PC-3 (cell line): Measurements from ENCODE around the gene WNT3. TPM values are rescaled to one million over a fixed set of nuclear protein-coding genes. Genes with fewer than 3 reads are reported as not detected.

Source experiments
- ATAC-seq: fragments of 200-7000 bp; cut with Tn5 transposase; 2 replicates; pipeline ENCODE4 v1.9.1; 2020; ENCODE audit warnings: mild to moderate bottlenecking, moderate library complexity
- Bru-seq: library from RNA; stranded (reverse); fragments of 400-500 nt; gene quantifications from one replicate; lab custom pipeline; 2021; lab: Mats Ljungman, UMichigan
- BruChase-seq, 2 experiments: library from RNA; stranded (reverse); fragments of 400-500 nt; gene quantifications; one replicate each; lab custom pipeline; 2021; lab: Mats Ljungman, UMichigan
- BruUV-seq: library from RNA; stranded (reverse); fragments of 400-500 nt; replicated peaks from 2 replicates; lab custom pipeline; 2021; lab: Mats Ljungman, UMichigan
- CTCF ChIA-PET: fragments of 300-600 bp; sonication (Branson Sonifier 250); formaldehyde crosslinking; loops from one replicate; lab custom pipeline; 2022; ENCODE audit warnings: antibody characterized with exemption; lab: Charles Lee
- POLR2A ChIA-PET: fragments of 300-600 bp; sonication (Branson Sonifier 250); formaldehyde crosslinking; loops from one replicate; lab custom pipeline; 2022; ENCODE audit warnings: antibody characterized with exemption; ENCODE audit not compliant: unreplicated experiment; lab: Charles Lee
- DNase-seq: peaks from one replicate; pipeline ENCODE4 v3.0.0-alpha.2; 2015
- H2AFZ ChIP-seq: fragments of 300-600 bp; sonication (generic); 2 replicates; pipeline ENCODE4 v1.6.0; 2016; ENCODE audit warnings: antibody characterized with exemption, low read length
- H3F3A ChIP-seq: fragments of 300-600 bp; sonication (generic); one replicate; pipeline ENCODE4 v1.6.0; 2017; ENCODE audit warnings: antibody characterized with exemption, low read length, control low read depth, mild to moderate bottlenecking; ENCODE audit not compliant: unreplicated experiment
- H3K27ac ChIP-seq: fragments of 300-600 bp; sonication (generic); 2 replicates; pipeline ENCODE4 v1.5.1; 2016; ENCODE audit warnings: mild to moderate bottlenecking, low read length
- H3K27me3 ChIP-seq: fragments of 300-600 bp; sonication (generic); 2 replicates; pipeline ENCODE4 v1.6.1; 2016; ENCODE audit warnings: low read length, mixed read lengths
- H3K36me3 ChIP-seq: fragments of 300-600 bp; sonication (generic); 2 replicates; pipeline ENCODE4 v1.6.1; 2016; ENCODE audit warnings: low read depth, mixed run types, low read length, mixed read lengths
- H3K4me1 ChIP-seq: fragments of 300-600 bp; sonication (generic); 2 replicates; pipeline ENCODE4 v1.5.1; 2016; ENCODE audit warnings: low read length; ENCODE audit not compliant: insufficient read depth
- H3K4me2 ChIP-seq: fragments of 300-600 bp; sonication (generic); 2 replicates; pipeline ENCODE4 v1.6.0; 2016; ENCODE audit warnings: low read length
- H3K4me3 ChIP-seq: fragments of 300-600 bp; sonication (generic); 2 replicates; pipeline ENCODE4 v1.5.1; 2016; ENCODE audit warnings: mild to moderate bottlenecking, low read length, mixed read lengths
- H3K79me2 ChIP-seq: fragments of 300-600 bp; sonication (generic); 2 replicates; pipeline ENCODE4 v1.6.1; 2017; ENCODE audit warnings: low read length, mixed read lengths
- H3K9ac ChIP-seq: fragments of 300-600 bp; sonication (generic); 2 replicates; pipeline ENCODE4 v1.6.0; 2016; ENCODE audit warnings: mild to moderate bottlenecking, low read length
- H3K9me2 ChIP-seq: fragments of 300-600 bp; sonication (generic); replicated peaks from 2 replicates; pipeline ENCODE4 v1.6.1; 2016; ENCODE audit warnings: mixed run types, low read length, mixed read lengths
- H3K9me3 ChIP-seq: fragments of 300-600 bp; sonication (generic); 2 replicates; pipeline ENCODE4 v1.6.1; 2016; ENCODE audit warnings: low read length, mixed read lengths
- H4K20me1 ChIP-seq: fragments of 300-600 bp; sonication (generic); 2 replicates; pipeline ENCODE4 v1.6.1; 2016; ENCODE audit warnings: low read length, mixed read lengths
- EZH2 ChIP-seq: fragments of 300-600 bp; sonication (generic); IDR thresholded peaks from one replicate; pipeline ENCODE4 v1.6.1; 2017; ENCODE audit warnings: antibody characterized with exemption, mild to moderate bottlenecking, low read length; ENCODE audit not compliant: unreplicated experiment
- EZH2phosphoT487 ChIP-seq: fragments of 300-600 bp; sonication (generic); IDR thresholded peaks from 2 replicates; pipeline ENCODE4 v1.6.1; 2018; ENCODE audit warnings: mild to moderate bottlenecking, antibody characterized with exemption, low read length, borderline replicate concordance
- intact Hi-C: fragments of 100-400 bp; cut with micrococcal nuclease; formaldehyde crosslinking; loops from 2 replicates; pipeline ENCODE4 v1.9.0; 2023
- long read RNA-seq: library from polyadenylated mRNA; unstranded; transcript quantifications from one replicate; pipeline ENCODE4 v2.0.0, GENCODE V29; 2021; ENCODE audit not compliant: unreplicated experiment
- total RNA-seq: library from RNA; depleted of rRNA; stranded (reverse); fragments of >200 nt; gene quantifications from 2 replicates; pipeline ENCODE4 v1.2.3, GENCODE V29; 2014; rRNA removed
- TF ChIP-seq, protein P1 (sequence below): fragments of 300-600 bp; sonication (generic); conservative IDR thresholded peaks from 2 replicates; pipeline ENCODE4 v1.5.1; 2017; ENCODE audit warnings: antibody characterized with exemption, low read depth, mild to moderate bottlenecking, low read length

The WNT3 gene, protein sequence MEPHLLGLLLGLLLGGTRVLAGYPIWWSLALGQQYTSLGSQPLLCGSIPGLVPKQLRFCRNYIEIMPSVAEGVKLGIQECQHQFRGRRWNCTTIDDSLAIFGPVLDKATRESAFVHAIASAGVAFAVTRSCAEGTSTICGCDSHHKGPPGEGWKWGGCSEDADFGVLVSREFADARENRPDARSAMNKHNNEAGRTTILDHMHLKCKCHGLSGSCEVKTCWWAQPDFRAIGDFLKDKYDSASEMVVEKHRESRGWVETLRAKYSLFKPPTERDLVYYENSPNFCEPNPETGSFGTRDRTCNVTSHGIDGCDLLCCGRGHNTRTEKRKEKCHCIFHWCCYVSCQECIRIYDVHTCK
- total RNA-seq, result 4.9 and 5.7 TPM in 2 replicates
- Bru-seq, nascent RNA, result percentile 30 among the genes with signal in this experiment
- percentile 47 among the genes with signal in this experiment for BruChase-seq, experiment 1, labeled RNA remaining after a 6-hour chase
- percentile 36 among the genes with signal in this experiment for BruChase-seq, experiment 2, labeled RNA remaining after a 2-hour chase
- long read RNA-seq, partial matches to known transcripts, result 8 of 10 reads
- long read RNA-seq, other reads (novel, unspliced or antisense), result 2 of 10 reads

DNA sequence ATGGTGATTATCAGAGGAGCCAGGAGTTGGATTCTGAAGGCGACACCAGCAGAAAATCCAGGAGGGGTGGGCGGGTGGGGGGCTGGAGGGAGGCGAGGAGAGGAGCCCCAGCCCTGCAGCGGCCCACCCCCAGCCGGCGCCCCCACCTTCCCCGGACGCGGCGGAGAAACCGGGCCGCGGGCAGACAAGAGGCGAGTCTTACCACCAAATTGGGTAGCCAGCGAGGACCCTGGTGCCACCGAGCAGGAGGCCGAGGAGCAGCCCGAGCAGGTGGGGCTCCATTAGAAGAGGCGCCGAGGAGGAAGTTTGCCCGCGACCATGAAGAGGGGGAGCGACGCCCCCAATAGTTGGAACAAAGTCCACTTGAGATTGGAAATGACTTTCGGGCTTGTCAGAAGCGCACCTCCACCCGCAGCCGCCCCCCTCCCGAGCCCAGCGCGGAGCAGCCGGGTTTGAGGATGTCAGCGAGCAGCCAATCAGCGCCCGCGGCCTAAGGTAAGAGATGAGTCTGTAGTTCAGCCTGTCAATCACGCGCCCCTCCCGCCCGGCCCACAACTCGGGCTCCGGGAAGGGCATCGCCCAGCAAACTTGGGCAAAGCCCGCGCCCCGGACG, at the start of gene WNT3:
Gene WNT3, minus strand, starts transcription at position 377 of the 613 bp plus-strand sequence. Its CDS starts 95 bp downstream, at position 282.
- Histone ChIP-seq H3K79me2 (no peaks in the 10 kb centered on the region), H2AFZ (no peak within 1 kb of the TSS), H3K9me3 (no peaks in the 10 kb centered on the region), H3K9ac (no peak within 1 kb of the TSS), H3K27me3 (0 out of 2 replicates have a peak, but pooled peaks cover 10% of the 10 kb centered on the region), H3F3A (no peaks in the 10 kb centered on the region), H3K9me2 (no peaks in the 10 kb centered on the region), H4K20me1 (no peaks in the 10 kb centered on the region), H3K4me1 (no peaks in the 10 kb centered on the region), H3K36me3 (no peaks in the 10 kb centered on the region), H3K4me3 (no peak within 1 kb of the TSS), H3K27ac (no peak within 1 kb of the TSS), H3K4me2 (no peak within 1 kb of the TSS)
- intact Hi-C loops, result no loop called here
- TF ChIP-seq EZH2, result no peak
- no TSS peak for BruUV-seq
- DNase-seq (no peak), ATAC-seq (no peak)
- ChIA-PET CTCF (no interaction called here), POLR2A (no interaction called here)

GRCh38 chr17:46866747-46867146, 48.3 kb upstream of the WNT3 start:
- no peaks in the 10 kb centered on the region for H3K9me2 ChIP-seq
- peaks cover 14% of the 10 kb centered on the region; the same call in 1 of the 2 replicates for H3K27me3 ChIP-seq
- no peaks in the 10 kb centered on the region for H3K79me2 ChIP-seq
- intact Hi-C loops, result no loop called here
- H3F3A ChIP-seq, result no peaks in the 10 kb centered on the region
- H4K20me1 ChIP-seq, result no peaks in the 10 kb centered on the region
- POLR2A ChIA-PET, result no interaction called here
- DNase-seq, result no peak
- no TSS peak for BruUV-seq
- no peak overlapping the region for H3K9ac ChIP-seq
- H3K36me3 ChIP-seq, result no peaks in the 10 kb centered on the region
- H3K27ac ChIP-seq, result no peak overlapping the region
- no peak overlapping the region for H2AFZ ChIP-seq
- no peaks in the 10 kb centered on the region for H3K9me3 ChIP-seq
- no peaks in the 10 kb centered on the region for H3K4me1 ChIP-seq
- CTCF ChIA-PET, result no interaction called here
- no peak overlapping the region for H3K4me3 ChIP-seq
- H3K4me2 ChIP-seq, result no peak overlapping the region
- ATAC-seq, result no peak
- TF ChIP-seq EZH2phosphoT487 (no peak), EZH2 (no peak)
- TF ChIP-seq, protein P1, sequence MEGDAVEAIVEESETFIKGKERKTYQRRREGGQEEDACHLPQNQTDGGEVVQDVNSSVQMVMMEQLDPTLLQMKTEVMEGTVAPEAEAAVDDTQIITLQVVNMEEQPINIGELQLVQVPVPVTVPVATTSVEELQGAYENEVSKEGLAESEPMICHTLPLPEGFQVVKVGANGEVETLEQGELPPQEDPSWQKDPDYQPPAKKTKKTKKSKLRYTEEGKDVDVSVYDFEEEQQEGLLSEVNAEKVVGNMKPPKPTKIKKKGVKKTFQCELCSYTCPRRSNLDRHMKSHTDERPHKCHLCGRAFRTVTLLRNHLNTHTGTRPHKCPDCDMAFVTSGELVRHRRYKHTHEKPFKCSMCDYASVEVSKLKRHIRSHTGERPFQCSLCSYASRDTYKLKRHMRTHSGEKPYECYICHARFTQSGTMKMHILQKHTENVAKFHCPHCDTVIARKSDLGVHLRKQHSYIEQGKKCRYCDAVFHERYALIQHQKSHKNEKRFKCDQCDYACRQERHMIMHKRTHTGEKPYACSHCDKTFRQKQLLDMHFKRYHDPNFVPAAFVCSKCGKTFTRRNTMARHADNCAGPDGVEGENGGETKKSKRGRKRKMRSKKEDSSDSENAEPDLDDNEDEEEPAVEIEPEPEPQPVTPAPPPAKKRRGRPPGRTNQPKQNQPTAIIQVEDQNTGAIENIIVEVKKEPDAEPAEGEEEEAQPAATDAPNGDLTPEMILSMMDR, result no peak

GRCh38 chr17:46866325-46866724, 47.8 kb upstream of the WNT3 start:
- intact Hi-C loops, result no loop called here
- TF ChIP-seq EZH2phosphoT487 (no peak), EZH2 (no peak)
- TF ChIP-seq, protein P1, result no peak
- ChIA-PET CTCF (no interaction called here), POLR2A (no interaction called here)
- no TSS peak for BruUV-seq
- Histone ChIP-seq H3K9me3 (no peaks in the 10 kb centered on the region), H3K4me2 (no peak overlapping the region), H3K4me3 (no peak overlapping the region), H3K36me3 (no peaks in the 10 kb centered on the region), H2AFZ (no peak overlapping the region), H3K27ac (no peak overlapping the region), H3K9ac (no peak overlapping the region), H3K27me3 (peaks cover 14% of the 10 kb centered on the region; the same call in 1 of the 2 replicates), H3F3A (no peaks in the 10 kb centered on the region), H3K79me2 (no peaks in the 10 kb centered on the region), H3K4me1 (no peaks in the 10 kb centered on the region), H3K9me2 (no peaks in the 10 kb centered on the region), H4K20me1 (no peaks in the 10 kb centered on the region)
- DNase-seq (no peak), ATAC-seq (no peak)
